NCI-H446 (cell line): ENCODE results near the gene PBX3.
"Not testable (repeated sequence)": the region's sequence is repeated elsewhere in the genome, so short reads cannot be mapped to it uniquely, and the experiment has no call there.

ENCODE experiments used
- DNase-seq, 2 experiments: peaks; one replicate each; lab custom pipeline; 2025; lab: John Stamatoyannopoulos, UW

Gene PBX3

DNA sequence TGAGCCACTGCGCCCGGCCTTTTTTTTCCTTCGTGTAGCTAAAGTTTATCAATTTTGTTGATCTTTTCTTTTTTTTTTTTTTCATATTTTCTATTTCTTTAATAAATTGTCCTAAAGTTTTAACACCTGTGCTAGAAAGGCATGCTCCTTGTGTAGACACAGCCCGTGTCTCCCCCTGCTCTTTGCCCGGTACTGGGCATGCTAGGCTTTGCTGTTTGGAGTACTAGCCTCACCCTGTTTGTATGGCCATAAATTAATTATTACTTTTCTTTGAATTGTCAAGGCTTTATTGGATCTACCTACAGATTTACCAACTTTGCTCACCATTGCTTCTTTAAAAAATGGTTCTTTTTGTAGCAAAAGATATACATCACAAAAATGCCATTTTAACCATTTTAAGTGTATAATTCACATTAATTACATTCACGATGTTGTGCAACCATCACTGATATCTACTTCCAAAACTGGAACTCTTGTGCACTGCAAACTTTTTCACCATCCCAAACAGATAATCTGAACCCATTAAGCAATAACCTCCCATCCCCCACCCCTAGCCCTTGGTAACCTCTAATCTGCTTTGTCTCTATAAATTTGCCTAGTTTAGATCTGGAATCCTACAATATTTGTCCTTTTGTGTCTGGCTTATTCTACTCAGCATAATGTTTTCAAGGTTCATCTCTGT, 31.5 kb downstream of the PBX3 start:
- not testable (repeated sequence) for DNase-seq

DNA sequence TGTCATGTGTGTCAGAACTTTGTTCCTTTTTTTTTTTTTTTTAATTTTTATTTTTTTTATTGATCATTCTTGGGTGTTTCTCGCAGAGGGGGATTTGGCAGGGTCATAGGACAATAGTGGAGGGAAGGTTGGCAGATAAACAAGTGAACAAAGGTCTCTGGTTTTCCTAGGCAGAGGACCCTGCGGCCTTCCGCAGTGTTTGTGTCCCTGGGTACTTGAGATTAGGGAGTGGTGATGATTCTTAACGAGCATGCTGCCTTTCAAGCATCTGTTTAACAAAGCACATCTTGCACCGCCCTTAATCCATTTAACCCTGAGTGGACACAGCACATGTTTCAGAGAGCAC, 32.0 kb downstream of the PBX3 start:
- not testable (repeated sequence) for DNase-seq

- no peak for DNase-seq
Observed at GRCh38 chr9:125782718-125783117, 35.5 kb downstream of the PBX3 start.

GRCh38 chr9:125784286-125785049, 37.3 kb downstream of the PBX3 start:
- DNase-seq = no peak

DNA sequence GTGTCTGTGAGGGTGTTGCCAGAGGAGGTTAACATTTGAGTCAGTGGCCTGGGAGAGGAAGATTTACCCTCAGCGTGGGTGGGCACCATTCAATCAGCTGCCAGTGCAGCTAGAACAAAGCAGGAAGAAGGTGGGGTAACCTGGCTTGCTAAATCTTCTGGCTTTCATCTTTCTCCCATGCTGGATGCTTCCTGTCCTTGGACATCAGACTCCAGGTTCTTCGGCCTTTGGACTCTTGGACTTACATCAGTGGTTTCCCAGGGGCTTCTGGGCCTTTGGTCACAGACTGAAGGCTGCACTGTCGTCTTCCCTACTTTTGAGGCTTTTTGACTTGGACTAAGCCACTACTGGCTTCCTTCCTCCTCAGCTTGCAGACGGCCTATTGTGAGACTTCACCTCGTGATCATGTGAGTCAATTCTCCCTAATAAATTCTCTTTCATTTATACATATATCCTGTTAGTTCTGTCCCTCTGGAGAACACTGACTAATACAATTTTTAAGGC, 38.1 kb downstream of the PBX3 start:
- no peak for DNase-seq

DNA sequence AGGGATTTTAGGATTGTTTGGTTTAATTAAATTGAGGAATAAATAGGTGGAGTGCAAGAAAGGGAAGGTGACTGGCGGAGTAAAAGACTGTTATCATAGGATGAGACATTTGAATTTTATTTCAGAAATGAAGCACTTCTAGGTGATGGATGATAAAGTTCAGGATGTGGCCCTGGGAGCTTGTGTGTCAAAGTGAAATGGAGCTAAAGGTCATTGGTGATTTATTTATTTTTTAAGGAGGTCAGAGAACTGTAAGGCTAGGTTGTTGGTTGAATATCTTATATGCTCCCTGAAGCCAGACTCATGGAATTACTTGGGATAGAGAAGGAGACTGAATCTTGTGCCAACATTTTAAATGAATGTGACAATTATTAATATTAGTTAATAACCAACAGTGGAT, 40.5 kb downstream of the PBX3 start:
- DNase-seq = no peak

GRCh38 chr9:125789196-125789595, 42.0 kb downstream of the PBX3 start:
- DNase-seq = no peak

GRCh38 chr9:125794708-125795107, 47.5 kb downstream of the PBX3 start:
- DNase-seq = no peak

GRCh38 chr9:125795970-125796596, 48.9 kb downstream of the PBX3 start:
- DNase-seq = no peak

- no peak for DNase-seq
Observed at GRCh38 chr9:125797930-125798329, 50.8 kb downstream of the PBX3 start.

DNA sequence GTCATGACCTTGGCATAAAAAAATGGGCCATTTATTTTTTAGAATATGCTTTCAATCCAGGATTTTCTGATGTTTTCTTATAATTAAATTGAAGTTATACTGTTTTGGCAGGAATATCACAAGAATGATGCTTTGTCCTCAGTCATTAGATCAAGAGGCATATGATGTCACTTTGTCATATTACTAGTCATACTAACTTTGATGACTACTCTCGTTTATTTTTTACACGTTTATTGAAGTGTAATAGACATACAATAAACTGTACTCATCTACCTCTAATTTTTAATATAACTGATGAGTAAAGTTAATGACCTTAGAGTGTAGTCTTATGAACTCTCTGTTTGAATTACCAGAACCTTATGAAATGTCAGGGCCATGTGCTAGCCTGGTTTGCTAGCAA, 56.4 kb downstream of the PBX3 start:
- no peak for DNase-seq

GRCh38 chr9:125805057-125805456, 57.9 kb downstream of the PBX3 start:
- DNase-seq = no peak

- no peak for DNase-seq
Observed at GRCh38 chr9:125805586-125805985, 58.4 kb downstream of the PBX3 start.

DNA sequence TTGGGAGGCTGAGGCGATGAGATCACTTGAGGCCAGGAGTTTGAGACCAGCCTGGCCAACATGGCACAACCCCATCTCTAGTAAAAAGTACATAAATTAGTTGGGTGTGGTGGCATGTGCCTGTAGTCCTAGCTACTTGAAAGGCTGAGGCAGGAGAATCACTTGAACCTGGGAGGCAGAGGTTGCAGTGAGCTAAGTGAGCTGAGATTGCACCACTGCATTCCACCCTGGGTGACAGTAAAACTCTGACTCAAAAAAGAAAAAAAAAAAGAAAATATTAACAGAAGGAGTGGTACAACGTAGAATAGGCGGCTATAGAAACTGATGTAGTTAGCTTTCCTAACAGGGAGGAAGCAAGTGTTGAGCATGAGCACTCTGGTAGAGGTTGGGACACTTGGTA, 59.9 kb downstream of the PBX3 start:
- DNase-seq = no peak

DNA sequence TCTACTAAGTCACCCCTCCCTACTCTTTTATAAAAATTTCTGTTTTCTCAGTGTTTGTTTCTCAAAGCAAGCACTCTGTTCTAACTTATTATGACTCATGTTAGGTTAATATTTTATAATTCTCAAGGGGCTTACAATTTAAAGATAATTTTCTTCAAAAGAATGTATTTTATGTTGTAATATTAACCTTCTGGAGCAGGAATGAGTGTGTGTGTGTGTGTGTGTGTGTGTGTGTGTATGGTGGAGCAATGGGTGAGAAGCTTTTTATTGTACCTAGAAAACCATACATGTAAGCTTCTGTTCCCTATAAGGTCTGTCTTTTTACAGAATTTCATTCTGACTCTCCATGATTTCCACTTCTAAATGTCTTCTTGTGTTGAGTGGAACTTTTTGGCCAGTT, 63.0 kb downstream of the PBX3 start:
- no peak for DNase-seq

DNA sequence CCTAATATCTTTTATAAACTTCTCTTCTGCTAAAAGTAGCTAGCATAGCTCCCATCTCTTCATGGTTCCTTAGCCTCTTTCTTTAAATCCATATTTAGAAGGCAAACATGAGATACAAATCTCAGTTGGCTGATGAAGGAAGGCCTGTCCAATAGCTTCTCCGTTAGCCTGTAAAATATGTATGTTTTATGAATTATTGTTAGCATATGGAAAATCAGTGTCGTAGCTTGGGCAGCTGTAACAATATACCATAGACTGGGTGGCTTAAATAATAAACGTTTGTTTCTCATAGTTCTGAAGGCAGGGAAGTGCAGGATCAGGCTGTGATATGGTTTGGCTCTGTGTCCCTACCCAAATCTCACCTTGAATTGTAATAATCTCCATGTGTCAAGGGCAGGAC, 63.8 kb downstream of the PBX3 start:
- DNase-seq = no peak

DNA sequence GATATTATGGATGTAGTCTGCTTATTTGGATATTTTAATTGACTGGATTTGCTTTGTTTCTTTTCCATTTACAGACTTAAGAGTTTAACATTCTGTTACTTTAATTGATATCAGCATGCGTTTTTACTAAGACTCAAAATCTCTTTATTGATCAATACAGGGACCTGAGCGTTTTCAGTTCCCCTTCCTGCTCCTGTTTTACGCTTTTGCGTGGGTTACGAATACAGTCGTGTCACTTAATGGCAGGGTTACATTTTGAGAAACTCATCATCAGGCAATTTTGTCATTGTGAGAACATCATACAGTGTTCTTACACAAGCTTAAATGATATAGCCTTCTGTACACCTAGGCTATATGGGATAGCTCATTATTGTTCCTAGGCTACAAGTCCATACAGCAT, 65.2 kb downstream of the PBX3 start:
- no peak for DNase-seq

DNA sequence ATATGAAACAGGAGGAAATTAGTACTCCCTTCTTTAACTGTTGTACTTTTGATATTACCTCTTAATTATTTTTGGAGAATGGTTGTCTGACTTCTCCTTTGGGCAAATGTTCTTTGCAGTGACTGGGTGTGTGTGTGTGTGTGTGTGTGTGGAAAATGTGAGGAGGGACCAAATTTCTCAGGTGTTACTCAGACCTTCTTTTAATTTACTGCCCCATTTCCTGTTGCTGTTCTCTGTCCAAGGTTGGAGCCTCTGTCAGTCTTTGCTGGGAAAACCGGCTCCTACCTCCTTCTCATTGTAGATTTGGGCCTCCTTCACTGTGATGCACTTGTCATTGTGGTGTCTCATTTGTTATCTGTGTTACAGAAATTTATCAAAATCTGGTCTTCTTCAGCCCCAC, 68.4 kb downstream of the PBX3 start:
- DNase-seq = no peak

DNA sequence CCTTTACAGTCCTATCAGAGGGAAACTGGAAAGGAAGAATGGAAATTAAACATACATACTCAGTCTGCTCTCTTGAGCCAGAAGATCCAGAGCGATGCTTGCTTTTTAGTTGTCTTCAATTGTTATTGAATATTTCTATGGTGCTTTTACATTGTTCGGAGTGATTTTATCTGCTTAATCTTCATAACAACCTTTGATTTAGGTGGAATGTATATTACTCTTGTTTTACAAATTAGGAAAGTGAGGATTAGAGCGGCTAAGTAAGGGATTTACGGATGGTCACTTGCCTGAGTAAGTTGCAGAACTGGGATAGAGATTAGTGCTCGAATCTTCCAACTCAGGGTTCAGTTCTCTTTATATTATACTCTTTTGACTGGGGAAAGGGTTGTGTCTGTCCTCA, 69.1 kb downstream of the PBX3 start:
- DNase-seq = no peak

GRCh38 chr9:125820100-125820804, 73.1 kb downstream of the PBX3 start:
- DNase-seq = no peak

DNA sequence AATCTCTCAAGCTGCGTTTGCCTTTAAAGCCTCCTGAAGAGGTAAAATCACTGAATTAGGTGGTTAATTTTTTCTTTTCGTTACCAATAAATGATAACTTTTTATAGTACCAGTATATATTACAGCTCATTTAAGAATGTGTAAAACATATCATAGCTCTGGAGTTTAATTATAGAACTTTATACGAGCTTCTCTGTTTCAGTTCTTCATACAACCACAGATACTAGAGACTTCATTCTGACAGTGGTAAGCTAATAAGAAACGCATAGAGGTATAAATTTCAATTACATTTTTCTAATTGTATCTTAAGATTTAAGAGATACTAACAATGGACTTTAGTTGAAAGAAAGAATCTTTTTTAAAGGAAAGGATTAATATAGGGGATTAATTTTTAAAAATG, 73.9 kb downstream of the PBX3 start:
- no peak for DNase-seq

DNA sequence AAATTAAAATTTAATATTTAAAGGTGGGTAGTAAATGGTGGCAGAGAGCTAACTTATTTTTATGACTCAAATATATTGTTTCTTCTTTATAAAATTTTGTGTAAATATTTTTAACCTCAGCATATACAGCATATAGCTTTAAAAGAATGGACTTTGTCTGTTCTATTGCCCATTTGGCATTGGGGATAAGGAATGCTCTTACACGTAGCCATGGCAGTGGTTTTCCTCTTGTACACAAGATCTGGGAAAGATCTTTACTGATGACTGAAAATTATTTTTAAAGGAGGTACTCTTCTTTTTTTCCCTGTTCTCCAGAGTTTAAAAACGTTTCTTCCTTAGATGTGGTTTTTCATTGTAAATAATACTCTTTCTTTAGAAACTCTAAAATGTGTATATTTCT, 75.0 kb downstream of the PBX3 start:
- no peak for DNase-seq

DNA sequence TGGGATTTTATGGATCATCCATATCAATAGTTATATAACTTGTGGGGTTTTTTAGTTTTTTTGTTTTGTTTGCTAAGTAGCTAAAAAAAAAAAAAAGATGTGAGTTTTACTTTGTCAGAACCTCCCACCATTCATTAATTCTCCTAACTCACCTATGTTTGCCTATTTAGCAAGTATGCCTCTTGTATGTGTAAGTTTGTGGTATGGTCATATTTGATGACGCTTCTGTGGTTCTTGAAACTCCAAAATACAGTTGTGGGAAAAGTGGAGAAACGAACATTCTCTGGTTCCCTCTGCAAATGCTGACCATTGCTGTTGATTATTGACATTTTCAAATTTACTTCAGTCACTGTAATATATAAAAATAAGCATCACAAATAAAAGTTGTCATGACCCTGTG, 75.7 kb downstream of the PBX3 start:
- DNase-seq = no peak
